GM12873 (cell line): Measurements from ENCODE around the gene EML4.

Experiments used
- CTCF ChIP-seq: IDR thresholded peaks from 2 replicates; pipeline ENCODE4 v1.5.1; 2012; ENCODE audit warnings: low read depth, mild to moderate bottlenecking, moderate library complexity, low read length, control low read depth; ENCODE audit not compliant: insufficient read depth; ENCODE audit errors: missing control alignments

Gene EML4

GRCh38 chr2:42369532-42370229 lies 200.5 kb downstream of the EML4 start:
- no peak for TF ChIP-seq CTCF

DNA sequence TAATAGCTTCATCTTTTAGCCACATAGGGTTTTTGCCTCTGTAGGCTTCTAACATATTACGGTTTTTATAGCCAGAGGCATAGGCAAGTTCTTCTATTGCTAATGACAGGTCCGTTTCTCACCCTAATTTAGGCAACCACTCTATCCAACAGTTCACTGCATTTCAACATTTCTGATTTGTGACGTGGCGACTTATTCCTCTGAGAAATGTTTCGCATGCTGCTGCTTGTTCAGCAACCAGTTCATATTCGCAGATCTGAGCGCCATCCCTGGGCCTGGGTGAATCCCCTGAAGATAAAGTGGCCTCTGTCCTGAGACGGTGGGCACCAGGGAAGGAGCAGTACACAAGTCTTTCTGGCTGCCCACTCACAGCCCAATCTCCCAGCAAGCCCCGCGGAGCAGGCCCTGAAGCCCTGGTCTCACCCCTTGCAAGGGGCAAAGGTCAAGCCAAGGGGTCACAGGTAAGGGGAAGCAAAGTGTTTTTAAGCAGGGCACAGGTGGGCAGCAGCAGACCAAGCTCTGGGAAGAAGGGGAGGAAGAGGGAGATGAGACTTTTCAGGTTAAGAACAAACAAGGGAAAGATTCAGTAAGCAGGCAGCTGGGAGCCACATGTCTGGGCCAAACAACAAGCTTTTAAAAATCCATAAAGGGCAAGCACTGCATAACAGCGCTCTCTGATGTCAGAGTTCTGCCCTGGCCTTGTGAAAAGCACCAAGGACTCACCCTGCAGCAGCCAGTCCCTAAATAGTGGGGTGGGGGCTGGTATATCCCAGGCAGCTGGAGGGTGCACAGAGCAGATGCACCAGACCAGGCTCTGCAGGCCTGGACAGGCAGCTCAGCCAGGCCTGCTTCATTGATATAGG lies 202.7 kb downstream of the EML4 start:
- no peak for TF ChIP-seq CTCF

- TF ChIP-seq CTCF = no peak
These were observed 203.5 kb downstream of the EML4 start for GRCh38 chr2:42372474-42373200.

- no peak for TF ChIP-seq CTCF
These were observed 207.6 kb downstream of the EML4 start for GRCh38 chr2:42376758-42377157.

- TF ChIP-seq CTCF = no peak
These were observed 209.3 kb downstream of the EML4 start for GRCh38 chr2:42378415-42378814.

DNA sequence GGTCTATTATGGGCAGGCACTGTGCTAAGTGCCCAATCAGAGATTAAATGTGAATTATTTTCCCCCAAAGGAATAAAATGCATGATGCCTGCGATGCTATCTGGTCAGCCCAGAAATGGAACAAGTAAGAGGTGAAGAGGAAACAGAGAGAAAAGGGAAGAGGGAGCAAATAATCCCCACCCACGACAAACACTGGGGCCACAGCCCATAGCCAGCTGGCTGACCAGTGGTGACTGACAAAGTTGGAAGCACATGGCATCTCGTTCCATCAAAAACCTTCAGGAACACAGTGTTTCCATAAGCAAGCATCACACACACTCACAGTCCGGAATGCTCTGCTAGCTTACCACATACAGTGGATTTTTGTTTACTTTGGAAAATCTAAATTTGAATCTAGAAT lies 213.0 kb downstream of the EML4 start:
- TF ChIP-seq CTCF = no peak
